Sigmoid colon (tissue), 7 donors: ENCODE measurements around the gene DCAF4. TPM values are rescaled to one million over a fixed set of nuclear protein-coding genes. Genes with fewer than 3 reads are reported as not detected.
"Not testable (repeated sequence)": the region's sequence is repeated elsewhere in the genome, so short reads cannot be mapped to it uniquely, and the experiment has no call there.

Experiments
- DNase-seq: peaks from one replicate; pipeline ENCODE4 v3.0.0-alpha.2; 2019
- H3K27ac ChIP-seq, 4 donors: fragments of 200-600 bp; sonication (generic); one replicate each; pipeline ENCODE4 v1.5.1; 2016 to 2019; ENCODE audit warnings: mild to moderate bottlenecking in 1 of 4
- H3K27me3 ChIP-seq, 3 donors: fragments of 200-600 bp; sonication (generic); one replicate each; pipeline ENCODE4 v1.5.1; 2019; ENCODE audit warnings: mild to moderate bottlenecking in 1 of 3
- H3K36me3 ChIP-seq, 4 donors: fragments of 200-600 bp; sonication (generic); one replicate each; pipeline ENCODE4 v1.5.1; 2016 to 2019
- H3K4me1 ChIP-seq, 4 donors: fragments of 200-600 bp; sonication (generic); one replicate each; pipeline ENCODE4 v1.5.1; 2017 to 2019
- H3K4me3 ChIP-seq, 4 donors: fragments of 200-600 bp; sonication (generic); one replicate each; pipeline ENCODE4 v1.5.1; 2017 to 2019; ENCODE audit warnings: mild to moderate bottlenecking in 2 of 4, moderate library complexity in 1 of 4
- H3K9me3 ChIP-seq, 4 donors: fragments of 200-600 bp in 3 of 4; sonication (generic) in 3 of 4; one replicate each; pipeline versions ENCODE4 v1.5.1 to v1.6.1; 2013 to 2019
- CTCF ChIP-seq, 4 experiments: fragments of 450-650 bp in 3 of 4; fragments of 200-600 bp in 1 of 4; IDR thresholded peaks; one replicate each; pipeline ENCODE4 v1.5.1; 2016 to 2019; ENCODE audit warnings: antibody characterized with exemption in 4 of 4, mild to moderate bottlenecking in 3 of 4, moderate library complexity in 2 of 4
- EP300 ChIP-seq, 4 donors: sonication (generic); formaldehyde crosslinking; IDR thresholded peaks; one replicate each; pipeline ENCODE4 v1.6.1; 2017; ENCODE audit warnings: antibody characterized with exemption in 4 of 4
- POLR2A ChIP-seq, 2 donors: fragments of 450-650 bp; IDR thresholded peaks; one replicate each; pipeline ENCODE4 v1.6.1; 2016; ENCODE audit warnings: antibody characterized with exemption in 2 of 2, mild to moderate bottlenecking in 2 of 2, moderate library complexity in 2 of 2
- POLR2AphosphoS5 ChIP-seq, 4 donors: sonication (generic); formaldehyde crosslinking; IDR thresholded peaks; one replicate each; pipeline ENCODE4 v1.6.1; 2017; ENCODE audit warnings: antibody characterized with exemption in 4 of 4
- WGBS, 2 donors: extraction: QIAGEN DNeasy Blood & Tissue Kit; methylation state at CpG; one replicate each; pipeline ENCODE4 v1.1.7; 2013; 5-methylcytosine and 5-hydroxymethylcytosine counted together
- intact Hi-C: fragments of 100-400 bp; cut with DNase I; formaldehyde crosslinking; loops from one replicate; pipeline ENCODE4 v1.15.1; 2023
- polyA plus RNA-seq, 3 donors: library from polyadenylated mRNA; stranded (reverse); fragments of 200-250 nt; gene quantifications; one replicate each; pipeline ENCODE4 v1.2.3, GENCODE V29; 2013
- total RNA-seq, 4 donors: library from RNA; depleted of rRNA; stranded (reverse); fragments of >200 nt; gene quantifications; one replicate each; pipeline ENCODE4 v1.1.0, GENCODE V29; 2016
- donor health status: healthy with polysubstance abuse.
- donor health status: Bipolar disorder and iron deficiency.
- donor health status: healthy.

DCAF4 gene
- total and polyA plus RNA-seq, 7 donors, result 5.8 to 20.9 (median 13.2) TPM

- Histone ChIP-seq H3K4me1 (no peaks in the 10 kb centered on the region), H3K4me3 (no peak overlapping the region), H3K27ac (no peak overlapping the region), H3K27me3 (no peaks in the 10 kb centered on the region), H3K9me3 (no peaks in the 10 kb centered on the region), H3K36me3 (peaks cover 0 to 61% (median 10%) of the 10 kb centered on the region in 4 donors)
- DNase-seq, result no peak
- TF ChIP-seq POLR2A (IDR thresholded peaks at IDR 0.05), result no peak
- TF ChIP-seq POLR2AphosphoS5 (IDR thresholded peaks at IDR 0.05), result no peak
- TF ChIP-seq CTCF (IDR thresholded peaks at IDR 0.05), result no peak
- no peak for TF ChIP-seq EP300 (IDR thresholded peaks at IDR 0.05)
- intact Hi-C loops, result no loop called here
- WGBS, 2 donors, result 92 to 98% methylated on average over 3 of the region's 3 CpGs
Observed at GRCh38 chr14:72957213-72957612, 30.9 kb downstream of the DCAF4 start.

GRCh38 chr14:72958548-72958947, 32.3 kb downstream of the DCAF4 start:
- 96% methylated on average over 15 of the region's 15 CpGs for WGBS, 2 donors
- Histone ChIP-seq H3K4me1 (no peaks in the 10 kb centered on the region), H3K9me3 (no peaks in the 10 kb centered on the region), H3K27me3 (no peaks in the 10 kb centered on the region), H3K4me3 (no peak overlapping the region), H3K27ac (no peak overlapping the region), H3K36me3 (peaks cover 0 to 61% (median 10%) of the 10 kb centered on the region in 4 donors)
- no peak for TF ChIP-seq POLR2AphosphoS5 (IDR thresholded peaks at IDR 0.05)
- no peak for TF ChIP-seq POLR2A (IDR thresholded peaks at IDR 0.05)
- no peak for TF ChIP-seq CTCF (IDR thresholded peaks at IDR 0.05)
- TF ChIP-seq EP300 (IDR thresholded peaks at IDR 0.05), result no peak
- DNase-seq, result no peak
- intact Hi-C loops, result no loop called here

- intact Hi-C loops, H3K4me3 ChIP-seq, H3K27me3 ChIP-seq, DNase-seq, H3K27ac ChIP-seq, H3K4me1 ChIP-seq, H3K9me3 ChIP-seq: not testable (repeated sequence)
- peaks cover 0 to 46% (median 7%) of the 10 kb centered on the region in 4 donors for H3K36me3 ChIP-seq
- 94 to 95% methylated on average over 4 of the region's 4 CpGs for WGBS, 2 donors
Observed at GRCh38 chr14:72961016-72961415, 34.8 kb downstream of the DCAF4 start.

GRCh38 chr14:72961579-72962335, 35.5 kb downstream of the DCAF4 start:
- H3K4me1 ChIP-seq, result no peaks in the 10 kb centered on the region
- H3K9me3 ChIP-seq, result no peaks in the 10 kb centered on the region
- DNase-seq, result no peak
- no peak overlapping the region for H3K27ac ChIP-seq
- no peak overlapping the region for H3K4me3 ChIP-seq
- intact Hi-C loops, result no loop called here
- H3K36me3 ChIP-seq, result peaks cover 0 to 38% (median 6%) of the 10 kb centered on the region in 4 donors
- no peaks in the 10 kb centered on the region for H3K27me3 ChIP-seq
- TF ChIP-seq POLR2A (IDR thresholded peaks at IDR 0.05) (no peak), POLR2AphosphoS5 (IDR thresholded peaks at IDR 0.05) (no peak), CTCF (IDR thresholded peaks at IDR 0.05) (no peak), EP300 (IDR thresholded peaks at IDR 0.05) (no peak)
- whole genome bisulfite sequencing, 2 donors, result 87% methylated on average over 10 of the region's 10 CpGs

- H3K27me3 ChIP-seq, intact Hi-C loops, H3K4me3 ChIP-seq, H3K4me1 ChIP-seq, DNase-seq, H3K27ac ChIP-seq, H3K9me3 ChIP-seq: not testable (repeated sequence)
- WGBS, 2 donors, result 67 to 82% methylated on average over 10 of the region's 10 CpGs
- H3K36me3 ChIP-seq, result peaks cover 0 to 33% (median 3%) of the 10 kb centered on the region in 4 donors
Observed at GRCh38 chr14:72962336-72962754, 36.1 kb downstream of the DCAF4 start.
